Placental pericyte (primary cell): Measurements from ENCODE around the gene PDE1A. TPM values are rescaled to one million over a fixed set of nuclear protein-coding genes. Genes with fewer than 3 reads are reported as not detected.

Source experiments
- small RNA-seq: library from RNA; depleted of rRNA; stranded (forward); fragments of <200 nt; gene quantifications from one replicate; pipeline ENCODE3, GENCODE V24; 2012; ENCODE audit warnings: low replicate concordance
- total RNA-seq: library from RNA; depleted of rRNA; stranded (reverse); fragments of >200 nt; gene quantifications from 2 replicates; pipeline ENCODE4 v1.2.3, GENCODE V29; 2012

Gene PDE1A
- total RNA-seq = 0.57 TPM in 1 of 2 replicates, not detected in the other

GRCh38 chr2:182426918-182427240, at the start of gene PDE1A:
Gene PDE1A, minus strand, starts transcription at chr2:182427036.

Small RNAs within 50 kb of the gene (small RNA-seq; reads per million reads assigned to genes)
- gene RN7SL267P = not detected
